ENCODE measurements around the gene PLXNB3.

DNA sequence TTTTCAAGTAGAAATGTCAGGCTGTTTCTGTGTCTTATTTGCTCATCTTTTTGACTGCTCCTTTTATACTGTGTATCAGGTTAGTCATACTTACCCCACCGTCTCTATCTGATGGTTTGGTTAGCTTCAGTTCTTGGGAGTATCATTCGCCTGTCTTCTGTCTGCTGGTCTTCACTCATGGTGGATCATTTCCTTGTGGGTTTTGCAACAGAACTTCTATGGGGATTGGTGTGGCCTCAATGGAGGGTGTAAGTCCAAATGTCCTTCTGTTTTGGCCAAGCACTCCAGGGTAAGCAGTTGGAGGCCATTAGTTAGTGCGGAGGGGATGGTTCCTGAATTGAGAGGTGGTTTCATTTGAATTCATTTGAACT is 32.2 kb upstream of the PLXNB3 start:
- TF ChIP-seq, protein P1, sequence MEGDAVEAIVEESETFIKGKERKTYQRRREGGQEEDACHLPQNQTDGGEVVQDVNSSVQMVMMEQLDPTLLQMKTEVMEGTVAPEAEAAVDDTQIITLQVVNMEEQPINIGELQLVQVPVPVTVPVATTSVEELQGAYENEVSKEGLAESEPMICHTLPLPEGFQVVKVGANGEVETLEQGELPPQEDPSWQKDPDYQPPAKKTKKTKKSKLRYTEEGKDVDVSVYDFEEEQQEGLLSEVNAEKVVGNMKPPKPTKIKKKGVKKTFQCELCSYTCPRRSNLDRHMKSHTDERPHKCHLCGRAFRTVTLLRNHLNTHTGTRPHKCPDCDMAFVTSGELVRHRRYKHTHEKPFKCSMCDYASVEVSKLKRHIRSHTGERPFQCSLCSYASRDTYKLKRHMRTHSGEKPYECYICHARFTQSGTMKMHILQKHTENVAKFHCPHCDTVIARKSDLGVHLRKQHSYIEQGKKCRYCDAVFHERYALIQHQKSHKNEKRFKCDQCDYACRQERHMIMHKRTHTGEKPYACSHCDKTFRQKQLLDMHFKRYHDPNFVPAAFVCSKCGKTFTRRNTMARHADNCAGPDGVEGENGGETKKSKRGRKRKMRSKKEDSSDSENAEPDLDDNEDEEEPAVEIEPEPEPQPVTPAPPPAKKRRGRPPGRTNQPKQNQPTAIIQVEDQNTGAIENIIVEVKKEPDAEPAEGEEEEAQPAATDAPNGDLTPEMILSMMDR (conservative IDR thresholded peaks at IDR 0.05; ENCODE audit: low read length) = no peak
- TF ChIP-seq EZH2phosphoT487 (IDR thresholded peaks at IDR 0.05; ENCODE audit: borderline replicate concordance, low read depth, low read length) = no peak

Measured in OCI-LY7 (cell line).